Measurements from ENCODE around the gene SORCS1. TPM values are rescaled to one million over a fixed set of nuclear protein-coding genes. Genes with fewer than 3 reads are reported as not detected.

Gene SORCS1
- total and polyA plus RNA-seq, 2 donors (not counting 1 experiment from before 2014, with no cell fraction given) = not detected

DNA sequence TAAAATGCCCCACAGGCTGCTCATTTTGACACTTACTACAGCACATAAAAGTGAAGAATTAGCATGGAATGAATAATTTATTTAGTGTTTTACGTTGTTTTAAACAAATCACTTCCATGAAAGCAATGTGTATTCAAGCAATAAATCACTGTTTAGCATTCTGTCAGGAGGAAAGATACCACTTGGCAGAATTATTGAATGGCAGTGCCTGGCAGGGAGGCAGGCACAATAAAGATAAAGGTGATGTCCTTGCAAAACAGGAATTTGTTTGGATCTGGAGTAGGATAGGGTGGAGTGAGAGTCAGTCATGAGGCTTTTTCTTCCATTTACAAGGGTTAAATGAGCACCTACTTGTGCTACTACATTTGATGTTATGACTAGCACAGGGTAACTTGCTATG, 190.8 kb downstream of the SORCS1 start:
- ATAC-seq (ENCODE audit: low read depth) = no peak
- no peaks in the 10 kb centered on the region for H3K4me1 Mint-ChIP-seq

DNA sequence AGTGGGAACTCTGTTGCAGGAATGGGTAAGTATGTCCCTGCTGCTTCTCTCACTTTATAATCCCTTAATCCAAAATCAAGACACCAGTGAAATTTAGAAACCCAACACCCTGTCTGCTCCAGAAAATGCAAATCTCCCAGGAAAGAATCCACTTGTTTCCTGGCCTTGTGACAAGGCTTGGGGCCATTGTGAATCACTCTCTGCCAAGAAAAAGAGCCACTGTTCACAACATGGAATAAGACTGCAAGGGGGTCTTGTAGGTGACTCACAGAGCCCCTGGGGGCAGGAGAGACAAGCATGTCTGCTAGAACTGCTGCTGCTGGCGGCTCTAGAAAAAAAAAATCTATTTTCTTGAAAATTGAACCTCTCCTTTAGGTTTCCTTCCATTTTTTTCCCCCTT, 191.2 kb downstream of the SORCS1 start:
- ChIA-PET POLR2A (no interaction called here), CTCF (no interaction called here)
- Histone ChIP-seq H3K36me3 (replicated peaks in 1 of 2; ENCODE audit: control extremely low read depth in 1 of 2, control insufficient read depth in 1 of 2, extremely low read depth in 1 of 2, insufficient read depth in 2 of 2, low read length in 1 of 2) (no peaks in the 10 kb centered on the region), H3K9me3 (ENCODE audit: control extremely low read depth in 1 of 3, control insufficient read depth in 2 of 3, insufficient read depth in 1 of 3, low read length in 2 of 3) (no peaks in the 10 kb centered on the region), H3K27ac (ENCODE audit: low read length in 2 of 2) (no peak overlapping the region), H3K27me3 (replicated peaks in 1 of 4; ENCODE audit: control extremely low read depth in 1 of 4, control insufficient read depth in 3 of 4, insufficient read depth in 4 of 4, low read length in 3 of 4) (no peaks in the 10 kb centered on the region), H3K4me3 (ENCODE audit: control extremely low read depth in 1 of 5, extremely low read depth in 1 of 5, insufficient read depth in 1 of 5, low read depth in 2 of 5, low read length in 4 of 5) (no peak overlapping the region), H4K20me1 (ENCODE audit: control insufficient read depth, insufficient read depth, low read length, poor library complexity, severe bottlenecking) (no peaks in the 10 kb centered on the region), H3K4me2 (replicated peaks; ENCODE audit: low read depth, low read length, poor library complexity, severe bottlenecking) (no peak overlapping the region), H3K4me1 (ENCODE audit: control insufficient read depth in 2 of 2, insufficient read depth in 2 of 2, low read length in 2 of 2) (no peaks in the 10 kb centered on the region), H3K9ac (ENCODE audit: low read length) (no peak overlapping the region), H3K79me2 (ENCODE audit: control insufficient read depth, insufficient read depth, low read length) (no peaks in the 10 kb centered on the region), H2AFZ (ENCODE audit: insufficient read depth, low read depth, low read length, poor library complexity, severe bottlenecking) (no peak overlapping the region)
- H3K4me3 Mint-ChIP-seq = no peak overlapping the region
- 63% methylated on average over 1 of the region's 1 CpG for WGBS (ENCODE audit: insufficient coverage)
- intact Hi-C loops (cut with micrococcal nuclease) = no loop called here
- no peak overlapping the region for H3K27ac Mint-ChIP-seq
- DNase-seq (no peak), ATAC-seq (ENCODE audit: low read depth) (no peak)
- no peaks in the 10 kb centered on the region for H3K4me1 Mint-ChIP-seq
- TF ChIP-seq EZH2 (IDR thresholded peaks at IDR 0.05; ENCODE audit: borderline replicate concordance, insufficient read depth, low read depth, low read length, poor library complexity, severe bottlenecking) (no peak), CTCF (IDR thresholded peaks at IDR 0.05) (no peak)
- no peaks in the 10 kb centered on the region for H3K27me3 Mint-ChIP-seq
- H3K9me3 Mint-ChIP-seq (ENCODE audit: insufficient read depth) = no peaks in the 10 kb centered on the region

More for the DNA sequence above, 190.8 kb downstream of the SORCS1 start:
- no CpG with 5 or more reads among the region's 1 CpG for WGBS (ENCODE audit: insufficient coverage)
- H3K79me2 ChIP-seq (ENCODE audit: control insufficient read depth, insufficient read depth, low read length) = no peaks in the 10 kb centered on the region
- Mint-ChIP-seq H3K9me3 (ENCODE audit: insufficient read depth) (no peaks in the 10 kb centered on the region), H3K4me3 (no peak overlapping the region), H3K27me3 (no peaks in the 10 kb centered on the region), H3K27ac (no peak overlapping the region)
- H3K4me3 ChIP-seq (ENCODE audit: control extremely low read depth in 1 of 5, extremely low read depth in 1 of 5, insufficient read depth in 1 of 5, low read depth in 2 of 5, low read length in 4 of 5) = no peak overlapping the region
- no peaks in the 10 kb centered on the region for H3K9me3 ChIP-seq (ENCODE audit: control extremely low read depth in 1 of 3, control insufficient read depth in 2 of 3, insufficient read depth in 1 of 3, low read length in 2 of 3)
- ChIA-PET POLR2A (no interaction called here), CTCF (no interaction called here)
- no peaks in the 10 kb centered on the region for H3K27me3 ChIP-seq (replicated peaks in 1 of 4; ENCODE audit: control extremely low read depth in 1 of 4, control insufficient read depth in 3 of 4, insufficient read depth in 4 of 4, low read length in 3 of 4)
- TF ChIP-seq CTCF (IDR thresholded peaks at IDR 0.05) (no peak), EZH2 (IDR thresholded peaks at IDR 0.05; ENCODE audit: borderline replicate concordance, insufficient read depth, low read depth, low read length, poor library complexity, severe bottlenecking) (no peak)
- no peaks in the 10 kb centered on the region for H3K4me1 ChIP-seq (ENCODE audit: control insufficient read depth in 2 of 2, insufficient read depth in 2 of 2, low read length in 2 of 2)
- no peak overlapping the region for H3K9ac ChIP-seq (ENCODE audit: low read length)
- H3K27ac ChIP-seq (ENCODE audit: low read length in 2 of 2) = no peak overlapping the region
- no peak overlapping the region for H2AFZ ChIP-seq (ENCODE audit: insufficient read depth, low read depth, low read length, poor library complexity, severe bottlenecking)
- no peak for DNase-seq
- no peaks in the 10 kb centered on the region for H4K20me1 ChIP-seq (ENCODE audit: control insufficient read depth, insufficient read depth, low read length, poor library complexity, severe bottlenecking)
- H3K4me2 ChIP-seq (replicated peaks; ENCODE audit: low read depth, low read length, poor library complexity, severe bottlenecking) = no peak overlapping the region
- intact Hi-C loops (cut with micrococcal nuclease) = no loop called here
- H3K36me3 ChIP-seq (replicated peaks in 1 of 2; ENCODE audit: control extremely low read depth in 1 of 2, control insufficient read depth in 1 of 2, extremely low read depth in 1 of 2, insufficient read depth in 2 of 2, low read length in 1 of 2) = no peaks in the 10 kb centered on the region
